GM12878 (cell line): ENCODE results near the gene MGAT1. TPM values are rescaled to one million over a fixed set of nuclear protein-coding genes. Genes with fewer than 3 reads are reported as not detected.

Source experiments
- ATAC-seq: fragments of 200-7000 bp; cut with Tn5 transposase; 3 replicates; pipeline ENCODE4 v1.9.1; 2020; ENCODE audit warnings: mild to moderate bottlenecking, moderate library complexity
- BruUV-seq: library from RNA; stranded (reverse); fragments of 400-500 nt; replicated peaks from 2 replicates; lab custom pipeline; 2021; lab: Mats Ljungman, UMichigan
- CTCF ChIA-PET: fragments of 300-600 bp; sonication (Branson Sonifier 250); formaldehyde crosslinking; extraction: SDS; loops from one replicate; lab custom pipeline; 2021; ENCODE audit warnings: inconsistent platforms; lab: Yijun Ruan, JAX
- POLR2A ChIA-PET: fragments of 350-600 bp; formaldehyde crosslinking; extraction: SDS; loops from one replicate; lab custom pipeline; 2021; ENCODE audit warnings: inconsistent platforms; lab: Charles Lee
- RAD21 ChIA-PET: fragments of 300-600 bp; sonication (Branson Sonifier 250); formaldehyde crosslinking; loops from one replicate; lab custom pipeline; 2023; ENCODE audit warnings: antibody characterized with exemption; ENCODE audit not compliant: unreplicated experiment; lab: Charles Lee
- SMC1A ChIA-PET: fragments of 300-600 bp; sonication (Branson Sonifier 250); formaldehyde crosslinking; loops from one replicate; lab custom pipeline; 2023; ENCODE audit not compliant: unreplicated experiment, uncharacterized antibody; lab: Charles Lee
- DNase-seq: peaks from one replicate; pipeline ENCODE4 v3.0.0-alpha.2; 2011; ENCODE audit warnings: low read depth, low spot score
- FAIRE-seq: peaks from 3 replicates; lab custom pipeline; 2011; peaks lifted over from hg19 to GRCh38; lab: Jason Lieb, UNC
- H2AFZ ChIP-seq: 2 replicates; pipeline ENCODE4 v1.6.0; 2011; ENCODE audit warnings: low read depth, low read length, control low read depth; ENCODE audit not compliant: control insufficient read depth
- H3K27ac ChIP-seq: 2 replicates; pipeline ENCODE4 v1.5.1; 2011; ENCODE audit warnings: control low read depth; ENCODE audit not compliant: control insufficient read depth, insufficient read depth
- H3K27me3 ChIP-seq, 2 experiments: replicated peaks in 1 of 2; 2 replicates each; pipeline versions ENCODE4 v1.6.0 to v1.6.1; 2011; ENCODE audit warnings: low read length in 1 of 2; ENCODE audit not compliant: control insufficient read depth in 2 of 2, insufficient read depth in 2 of 2
- H3K36me3 ChIP-seq, 2 experiments: 2 replicates each; pipeline ENCODE4 v1.5.1; 2011; ENCODE audit warnings: low read length in 1 of 2; ENCODE audit not compliant: control insufficient read depth in 2 of 2, insufficient read depth in 2 of 2
- H3K4me1 ChIP-seq: 2 replicates; pipeline ENCODE4 v1.6.1; 2011; ENCODE audit warnings: mild to moderate bottlenecking, low read length, moderate library complexity, mixed read lengths; ENCODE audit not compliant: control insufficient read depth, insufficient read depth
- H3K4me2 ChIP-seq: 2 replicates; pipeline ENCODE4 v1.6.0; 2011; ENCODE audit warnings: control low read depth; ENCODE audit not compliant: control insufficient read depth, insufficient read depth
- H3K4me3 ChIP-seq: fragments of 200-600 bp; sonication (generic); 2 replicates; pipeline ENCODE4 v1.5.1; 2016
- H3K79me2 ChIP-seq: 2 replicates; pipeline ENCODE4 v1.6.0; 2011; ENCODE audit warnings: low read length; ENCODE audit not compliant: control insufficient read depth, insufficient read depth
- H3K9ac ChIP-seq: 2 replicates; pipeline ENCODE4 v1.8.0; 2011; ENCODE audit warnings: low read length, control low read depth, mixed read lengths; ENCODE audit not compliant: control insufficient read depth, insufficient read depth
- H3K9me3 ChIP-seq: replicated peaks from 3 replicates; pipeline ENCODE4 v1.5.1; 2011; ENCODE audit warnings: mild to moderate bottlenecking, low read length; ENCODE audit not compliant: control insufficient read depth, insufficient read depth
- H4K20me1 ChIP-seq: 2 replicates; pipeline ENCODE4 v1.6.0; 2011; ENCODE audit not compliant: control insufficient read depth, insufficient read depth
- BRCA1 ChIP-seq: IDR thresholded peaks from 2 replicates; pipeline ENCODE4 v1.6.1; 2011; ENCODE audit warnings: low read depth, low read length, improper control_type of control experiment
- CBX3 ChIP-seq: fragments of 200-600 bp; sonication (generic); IDR thresholded peaks from 2 replicates; pipeline ENCODE4 v1.6.1; 2016; ENCODE audit warnings: low read depth, borderline replicate concordance
- CHD1 ChIP-seq: IDR thresholded peaks from 2 replicates; pipeline ENCODE4 v1.6.1; 2012; ENCODE audit warnings: low read depth, low read length, improper control_type of control experiment
- DPF2 ChIP-seq: fragments of 450-650 bp; IDR thresholded peaks from 2 replicates; pipeline ENCODE4 v1.6.1; 2017; ENCODE audit warnings: mild to moderate bottlenecking
- EED ChIP-seq: sonication (generic); IDR thresholded peaks from 2 replicates; pipeline ENCODE4 v1.6.1; 2016; ENCODE audit warnings: antibody characterized with exemption, low read depth
- JUND ChIP-seq: IDR thresholded peaks from 2 replicates; pipeline ENCODE4 v1.6.1; 2012; ENCODE audit warnings: low read depth, mild to moderate bottlenecking, low read length, improper control_type of control experiment, moderate library complexity
- LARP7 ChIP-seq: fragments of 450-650 bp; IDR thresholded peaks from 2 replicates; pipeline ENCODE4 v1.6.1; 2017; ENCODE audit warnings: mild to moderate bottlenecking
- POLR2AphosphoS5 ChIP-seq: IDR thresholded peaks from 2 replicates; pipeline ENCODE4 v1.6.1; 2011; ENCODE audit warnings: mild to moderate bottlenecking, low read length, inconsistent platforms
- RUNX3 ChIP-seq: IDR thresholded peaks from 2 replicates; pipeline ENCODE4 v1.6.1; 2012; ENCODE audit warnings: low read length, inconsistent platforms
- STAT1 ChIP-seq: fragments of 450-650 bp; conservative IDR thresholded peaks from 2 replicates; pipeline ENCODE4 v1.6.1; 2014; ENCODE audit warnings: antibody characterized with exemption, mild to moderate bottlenecking
- TARDBP ChIP-seq: IDR thresholded peaks from 2 replicates; pipeline ENCODE4 v1.6.1; 2016; ENCODE audit warnings: borderline replicate concordance
- TCF3 ChIP-seq: IDR thresholded peaks from 2 replicates; pipeline ENCODE4 v1.6.1; 2012; ENCODE audit warnings: low read depth, mild to moderate bottlenecking, low read length, borderline replicate concordance; ENCODE audit not compliant: insufficient read depth
- WGBS: methylation state at CpG from one replicate; pipeline ENCODE4 v1.1.6; 2016; ENCODE audit warnings: low lambda C conversion rate; ENCODE audit not compliant: insufficient replicate concordance, insufficient coverage; ENCODE audit errors: missing lambda C conversion rate; 5-methylcytosine and 5-hydroxymethylcytosine counted together
- in situ Hi-C: fragments of 300-500 bp; cut with MboI; formaldehyde crosslinking; loops from 9 replicates; pipeline ENCODE4 v1.14.3; 2018; ENCODE audit warnings: mixed read lengths
- intact Hi-C: fragments of 100-400 bp; cut with micrococcal nuclease; formaldehyde crosslinking; loops from one replicate; pipeline ENCODE4 v1.14.2; 2022; ENCODE audit not compliant: unreplicated experiment
- polyA plus RNA-seq, 11 experiments: library from polyadenylated mRNA; depleted of rRNA in 4 of 11; unstranded in 6 of 11; stranded (reverse) in 5 of 11; fragments of >200 nt; fragmentation: Nextera tagmentation in 4 of 11; fragmentation: Illumina TruSeq in 1 of 11; extraction: Ambion mirVana in 4 of 11; extraction: Trizol in 1 of 11; gene quantifications; 1 replicate in 1 of 11; 2 replicates in 10 of 11; pipeline versions ENCODE4 v1.2.1 to v1.2.3, GENCODE V29; 2011 to 2016; ENCODE audit warnings: inconsistent platforms in 2 of 11, missing spikeins in 2 of 11, low read depth in 1 of 11
- total RNA-seq, 4 experiments: library from RNA; depleted of rRNA in 3 of 4; stranded (reverse); fragments of >200 nt in 3 of 4; fragmentation: Illumina TruSeq in 1 of 4; extraction: Trizol in 1 of 4; gene quantifications; 2 replicates each; pipeline versions ENCODE4 v1.2.1 to v1.2.3, GENCODE V29; 2013 to 2021
- TF ChIP-seq, protein P1 (sequence below): fragments of 450-650 bp; IDR thresholded peaks from 2 replicates; pipeline ENCODE4 v1.6.1; 2017; ENCODE audit warnings: low read depth, mild to moderate bottlenecking, moderate library complexity
- TF ChIP-seq, protein P2 (sequence below): fragments of 150-350 bp; IDR thresholded peaks from 2 replicates; pipeline ENCODE4 v1.6.1; 2016; ENCODE audit warnings: low read depth, low read length
- TF ChIP-seq, protein P3 (sequence below): IDR thresholded peaks from 2 replicates; pipeline ENCODE4 v1.6.1; 2012; ENCODE audit warnings: low read depth, low read length, improper control_type of control experiment

The MGAT1 gene
- total and polyA plus RNA-seq, 10 of the 15 experiments (the other 5 are each of a cell fraction or from before 2014, with no cell fraction given) = 3.1 to 88.4 (median 62.7) TPM

DNA sequence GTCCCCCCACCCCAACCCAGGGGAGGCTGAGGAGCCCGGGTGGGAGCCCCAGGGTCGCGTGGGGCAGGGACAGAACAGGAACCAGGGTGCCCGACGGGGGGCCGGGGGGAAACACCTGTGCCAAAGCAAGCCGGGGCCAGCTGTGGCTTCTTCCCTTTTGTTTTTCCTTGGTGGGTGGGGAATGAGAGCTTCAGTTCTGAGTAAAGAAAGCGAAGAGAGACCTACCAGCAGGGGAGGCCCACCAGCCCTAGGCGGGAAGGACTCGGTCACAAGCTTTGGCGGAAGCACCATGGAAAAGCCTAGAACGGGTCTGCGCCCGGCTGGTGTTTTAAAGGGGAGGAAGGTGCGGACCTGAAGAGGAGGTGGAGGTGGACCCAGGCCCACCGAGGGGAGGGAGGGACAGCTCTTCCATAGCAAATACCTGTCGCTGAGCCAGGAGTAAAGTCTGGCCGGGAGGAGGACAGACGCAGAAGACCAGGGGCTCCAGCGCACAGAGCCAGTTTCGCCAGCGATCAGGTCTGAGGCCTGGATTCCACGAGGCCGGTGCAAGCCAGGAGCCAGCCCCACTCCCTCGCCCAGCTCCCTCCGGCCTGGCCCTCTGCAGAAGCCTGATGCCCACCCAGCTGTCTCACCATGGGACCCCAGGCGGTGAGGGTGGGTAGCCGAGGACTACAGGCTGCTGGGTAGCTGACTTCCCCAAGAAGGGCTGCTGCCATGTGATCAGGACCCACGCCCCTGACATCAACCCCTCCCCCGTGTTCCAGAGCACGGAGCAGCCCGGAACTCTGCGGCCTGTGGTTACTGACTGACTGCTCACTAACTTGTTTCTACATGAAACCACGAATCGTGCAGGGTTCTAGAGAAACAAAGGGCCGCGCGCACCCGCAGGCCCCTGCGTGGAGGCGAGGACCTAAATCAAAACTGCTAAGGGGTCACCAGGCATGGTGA is 849 bp upstream of the MGAT1 start:
- peak overlapping the region; percentile 94 for H3K27ac ChIP-seq
- POLR2A ChIA-PET = interaction anchor here (0.7 to 3.5 kb wide), 8 partner anchors 8 to 459 kb away, joined by 3 to 19 read pairs (median 4); no protein-coding TSS in a partner anchor
- peaks cover 32% of the 10 kb centered on the region for H4K20me1 ChIP-seq
- peak; percentile 85 for DNase-seq
- peak overlapping the region; percentile 84 for H3K9ac ChIP-seq
- CTCF ChIA-PET = interaction anchor here (0.8 to 4.2 kb wide), 11 partner anchors 9 to 388 kb away, joined by 3 to 23 read pairs (median 3); no protein-coding TSS in a partner anchor
- peak; percentile 74 for ATAC-seq
- peaks cover 37% of the 10 kb centered on the region for H3K4me1 ChIP-seq
- RAD21 ChIA-PET = interaction anchor here (1.0 to 4.3 kb wide), 8 partner anchors 10 to 381 kb away, joined by 3 to 23 read pairs (median 4); partner anchors contain the start of gene ZFP62
- SMC1A ChIA-PET = interaction anchor here (0.9 to 4.8 kb wide), 4 partner anchors 28 to 357 kb away, joined by 3 to 26 read pairs (median 4); no protein-coding TSS in a partner anchor
- under 1% methylated on average over 41 of the region's 41 CpGs for WGBS
- peak overlapping the region; percentile 97 for H3K4me3 ChIP-seq
- no peaks in the 10 kb centered on the region for H3K9me3 ChIP-seq
- H2AFZ ChIP-seq = peak overlapping the region; percentile 30
- BruUV-seq = no TSS peak
- in situ Hi-C loops (loop anchor here (5.0 to 25.0 kb wide), 3 partner anchors 59 to 991 kb away; partner anchors contain the start of genes MGAT4B, SQSTM1 and ZFP62), intact Hi-C loops (loop anchor here (2.0 to 10.0 kb wide), 2 partner anchors 57 to 351 kb away; partner anchors contain the start of gene ZFP62)
- peaks cover 0 to 19% of the 10 kb centered on the region in 2 experiments for H3K36me3 ChIP-seq
- peak; percentile 23 for FAIRE-seq
- H3K27me3 ChIP-seq = no peaks in the 10 kb centered on the region
- peak overlapping the region; percentile 79 for H3K4me2 ChIP-seq
- H3K79me2 ChIP-seq = peaks cover 91% of the 10 kb centered on the region
- TF ChIP-seq STAT1 (no peak), CHD1 (no peak), TCF3 (0 out of 2 replicates have a peak, but pooled peaks have one; percentile 65), POLR2AphosphoS5 (peak; percentile 58; the same call in 1 of the 2 replicates), EED (peak; percentile 91), DPF2 (no peak; the same call in 1 of the 2 replicates), RUNX3 (no peak), TARDBP (peak; percentile 80), CBX3 (no peak), LARP7 (0 out of 2 replicates have a peak, but pooled peaks have one; percentile 22), JUND (no peak), BRCA1 (no peak)
- TF ChIP-seq, protein P1, sequence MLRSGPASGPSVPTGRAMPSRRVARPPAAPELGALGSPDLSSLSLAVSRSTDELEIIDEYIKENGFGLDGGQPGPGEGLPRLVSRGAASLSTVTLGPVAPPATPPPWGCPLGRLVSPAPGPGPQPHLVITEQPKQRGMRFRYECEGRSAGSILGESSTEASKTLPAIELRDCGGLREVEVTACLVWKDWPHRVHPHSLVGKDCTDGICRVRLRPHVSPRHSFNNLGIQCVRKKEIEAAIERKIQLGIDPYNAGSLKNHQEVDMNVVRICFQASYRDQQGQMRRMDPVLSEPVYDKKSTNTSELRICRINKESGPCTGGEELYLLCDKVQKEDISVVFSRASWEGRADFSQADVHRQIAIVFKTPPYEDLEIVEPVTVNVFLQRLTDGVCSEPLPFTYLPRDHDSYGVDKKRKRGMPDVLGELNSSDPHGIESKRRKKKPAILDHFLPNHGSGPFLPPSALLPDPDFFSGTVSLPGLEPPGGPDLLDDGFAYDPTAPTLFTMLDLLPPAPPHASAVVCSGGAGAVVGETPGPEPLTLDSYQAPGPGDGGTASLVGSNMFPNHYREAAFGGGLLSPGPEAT = peak; percentile 55
- TF ChIP-seq, protein P2, sequence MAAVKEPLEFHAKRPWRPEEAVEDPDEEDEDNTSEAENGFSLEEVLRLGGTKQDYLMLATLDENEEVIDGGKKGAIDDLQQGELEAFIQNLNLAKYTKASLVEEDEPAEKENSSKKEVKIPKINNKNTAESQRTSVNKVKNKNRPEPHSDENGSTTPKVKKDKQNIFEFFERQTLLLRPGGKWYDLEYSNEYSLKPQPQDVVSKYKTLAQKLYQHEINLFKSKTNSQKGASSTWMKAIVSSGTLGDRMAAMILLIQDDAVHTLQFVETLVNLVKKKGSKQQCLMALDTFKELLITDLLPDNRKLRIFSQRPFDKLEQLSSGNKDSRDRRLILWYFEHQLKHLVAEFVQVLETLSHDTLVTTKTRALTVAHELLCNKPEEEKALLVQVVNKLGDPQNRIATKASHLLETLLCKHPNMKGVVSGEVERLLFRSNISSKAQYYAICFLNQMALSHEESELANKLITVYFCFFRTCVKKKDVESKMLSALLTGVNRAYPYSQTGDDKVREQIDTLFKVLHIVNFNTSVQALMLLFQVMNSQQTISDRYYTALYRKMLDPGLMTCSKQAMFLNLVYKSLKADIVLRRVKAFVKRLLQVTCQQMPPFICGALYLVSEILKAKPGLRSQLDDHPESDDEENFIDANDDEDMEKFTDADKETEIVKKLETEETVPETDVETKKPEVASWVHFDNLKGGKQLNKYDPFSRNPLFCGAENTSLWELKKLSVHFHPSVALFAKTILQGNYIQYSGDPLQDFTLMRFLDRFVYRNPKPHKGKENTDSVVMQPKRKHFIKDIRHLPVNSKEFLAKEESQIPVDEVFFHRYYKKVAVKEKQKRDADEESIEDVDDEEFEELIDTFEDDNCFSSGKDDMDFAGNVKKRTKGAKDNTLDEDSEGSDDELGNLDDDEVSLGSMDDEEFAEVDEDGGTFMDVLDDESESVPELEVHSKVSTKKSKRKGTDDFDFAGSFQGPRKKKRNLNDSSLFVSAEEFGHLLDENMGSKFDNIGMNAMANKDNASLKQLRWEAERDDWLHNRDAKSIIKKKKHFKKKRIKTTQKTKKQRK = no peak
- TF ChIP-seq, protein P3, sequence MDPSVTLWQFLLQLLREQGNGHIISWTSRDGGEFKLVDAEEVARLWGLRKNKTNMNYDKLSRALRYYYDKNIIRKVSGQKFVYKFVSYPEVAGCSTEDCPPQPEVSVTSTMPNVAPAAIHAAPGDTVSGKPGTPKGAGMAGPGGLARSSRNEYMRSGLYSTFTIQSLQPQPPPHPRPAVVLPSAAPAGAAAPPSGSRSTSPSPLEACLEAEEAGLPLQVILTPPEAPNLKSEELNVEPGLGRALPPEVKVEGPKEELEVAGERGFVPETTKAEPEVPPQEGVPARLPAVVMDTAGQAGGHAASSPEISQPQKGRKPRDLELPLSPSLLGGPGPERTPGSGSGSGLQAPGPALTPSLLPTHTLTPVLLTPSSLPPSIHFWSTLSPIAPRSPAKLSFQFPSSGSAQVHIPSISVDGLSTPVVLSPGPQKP = no peak
